Measurements from ENCODE around the gene AP3S1.

DNA sequence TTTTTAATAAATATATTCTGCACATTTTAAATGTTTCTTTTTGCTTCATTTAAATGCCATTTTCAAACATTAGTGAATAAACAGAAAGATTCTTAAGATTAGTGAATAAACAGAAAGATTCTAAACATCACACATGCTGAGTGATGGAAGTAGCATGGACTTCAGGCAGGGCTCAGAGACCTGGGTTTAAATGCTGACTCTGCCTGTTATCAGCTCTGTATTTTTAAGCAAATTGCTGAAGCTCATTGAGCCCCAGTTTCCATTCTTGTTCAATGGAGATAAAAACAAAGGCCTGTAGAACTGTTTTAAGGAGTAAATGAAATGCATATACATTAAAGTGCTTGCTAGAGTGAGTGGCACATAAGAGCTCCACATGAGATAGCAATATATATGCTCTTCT lies 112.4 kb downstream of the AP3S1 start:
- no peak for TF ChIP-seq CTCF (IDR thresholded peaks at IDR 0.05)
- TF ChIP-seq EP300 (IDR thresholded peaks at IDR 0.05) = no peak
- TF ChIP-seq POLR2A (IDR thresholded peaks at IDR 0.05) = no peak

Measured in stomach (tissue), 4 donors.